ENCODE results near the gene DYNLT2. TPM values are rescaled to one million over a fixed set of nuclear protein-coding genes. Genes with fewer than 3 reads are reported as not detected.

Gene DYNLT2
- total and polyA plus RNA-seq, 2 of the 13 experiments (the other 11 are each of a cell fraction or from before 2014, with no cell fraction given), result 2.1 to 4.3 TPM

- no peak for TF ChIP-seq SP1 (IDR thresholded peaks at IDR 0.05)
- no peak for TF ChIP-seq SP1 (CRISPR knock-in tag; IDR thresholded peaks at IDR 0.05)
- no peak for TF ChIP-seq ETS1 (CRISPR knock-in tag; IDR thresholded peaks at IDR 0.05)
- no peak for TF ChIP-seq TBL1XR1 (IDR thresholded peaks at IDR 0.05; ENCODE audit: borderline replicate concordance, low read length, partially characterized antibody)
- TF ChIP-seq FOXM1 (CRISPR knock-in tag; IDR thresholded peaks at IDR 0.05), result no peak
- no peak for TF ChIP-seq SKIL (CRISPR knock-in tag; IDR thresholded peaks at IDR 0.05; ENCODE audit: borderline replicate concordance)
- no peak for TF ChIP-seq FOXO1 (CRISPR knock-in tag; IDR thresholded peaks at IDR 0.05)
- no peak for TF ChIP-seq ZNF619 (CRISPR knock-in tag; IDR thresholded peaks at IDR 0.05)
- TF ChIP-seq ZNF577 (CRISPR knock-in tag; IDR thresholded peaks at IDR 0.05; ENCODE audit: borderline replicate concordance, low read depth), result no peak
- TF ChIP-seq ZNF816 (CRISPR knock-in tag; IDR thresholded peaks at IDR 0.05; ENCODE audit: borderline replicate concordance), result no peak
- TF ChIP-seq ZNF570 (CRISPR knock-in tag; IDR thresholded peaks at IDR 0.05; ENCODE audit: borderline replicate concordance), result no peak
- TF ChIP-seq PRMT3 (CRISPR knock-in tag; IDR thresholded peaks at IDR 0.05; ENCODE audit: borderline replicate concordance, low read depth), result no peak
- no peak for TF ChIP-seq BRD4 (CRISPR knock-in tag; IDR thresholded peaks at IDR 0.05)
- TF ChIP-seq ZNF580 (CRISPR knock-in tag; IDR thresholded peaks at IDR 0.05; ENCODE audit: borderline replicate concordance, low read depth), result 0 out of 2 replicates have a peak, but pooled peaks have one; percentile 24
- TF ChIP-seq ZMYM3 (CRISPR knock-in tag; IDR thresholded peaks at IDR 0.05), result no peak
- no peak for TF ChIP-seq SP2 (CRISPR knock-in tag; IDR thresholded peaks at IDR 0.05)
- no peak for TF ChIP-seq CEBPG (CRISPR knock-in tag; IDR thresholded peaks at IDR 0.05)
- TF ChIP-seq ZSCAN12 (CRISPR knock-in tag; IDR thresholded peaks at IDR 0.05), result no peak
- no peak for TF ChIP-seq CBX1 (IDR thresholded peaks at IDR 0.05; ENCODE audit: low read depth)
- TF ChIP-seq PBX2 (CRISPR knock-in tag; IDR thresholded peaks at IDR 0.05), result no peak
- no peak for TF ChIP-seq POGK (CRISPR knock-in tag; conservative IDR thresholded peaks at IDR 0.05)
- TF ChIP-seq CHCHD3 (CRISPR knock-in tag; IDR thresholded peaks at IDR 0.05), result no peak
Measured at GRCh38 chr6:169722362-169723199, 28.8 kb downstream of the DYNLT2 start (continued).

All from HepG2 (cell line).